Measurements from ENCODE around the gene SS18. TPM values are rescaled to one million over a fixed set of nuclear protein-coding genes. Genes with fewer than 3 reads are reported as not detected.

The SS18 gene
- 52.2 and 370 TPM in 2 replicates for total RNA-seq

GRCh38 chr18:26090130-26091046 lies at the start of gene SS18:
Gene SS18 (minus strand): TSS chr18:26090613. CDS start chr18:26090569, 44 bp downstream.

GRCh38 chr18:26133652-26134051 lies 43.2 kb upstream of the SS18 start, which contains the start of gene PSMA8:
Gene PSMA8 (plus strand): TSS chr18:26133869. CDS start chr18:26133966, 97 bp downstream.

Other genes with a start within 250 kb of the SS18 start
- gene PSMA8, start 43.3 kb upstream of the SS18 start, total RNA-seq: not detected in 2 replicates
- 7.1 and 7.4 TPM in 2 replicates for gene TAF4B, start 135.8 kb upstream of the SS18 start, total RNA-seq

Data from cardiac ventricle fibroblast (primary cell).